H1 (cell line): ENCODE measurements around the gene TRAF5. TPM values are rescaled to one million over a fixed set of nuclear protein-coding genes. Genes with fewer than 3 reads are reported as not detected.

Experiments
- CTCF ChIA-PET: fragments of 300-600 bp; sonication (Branson Sonifier 250); formaldehyde crosslinking; loops from one replicate; lab custom pipeline; 2021; ENCODE audit not compliant: partially characterized antibody; lab: Charles Lee
- POLR2A ChIA-PET: fragments of 300-600 bp; sonication (Branson Sonifier 250); formaldehyde crosslinking; loops from one replicate; lab custom pipeline; 2021; ENCODE audit warnings: inconsistent platforms; ENCODE audit not compliant: partially characterized antibody; lab: Charles Lee
- DNase-seq, 2 experiments: peaks; one replicate each; pipeline versions ENCODE4 v3.0.0 to v3.0.0-alpha.2; 2010 to 2022; ENCODE audit warnings: low spot score in 2 of 2, low read depth in 1 of 2, mixed read lengths in 1 of 2
- FAIRE-seq: peaks from 2 replicates; lab custom pipeline; 2011; peaks lifted over from hg19 to GRCh38; lab: Jason Lieb, UNC
- H2AFZ ChIP-seq: 2 replicates; pipeline ENCODE4 v1.8.1; 2012; ENCODE audit warnings: low read length, inconsistent platforms
- H2AK5ac ChIP-seq: 2 replicates; pipeline ENCODE4 v1.6.1; 2013; ENCODE audit warnings: low read depth, low read length
- H2BK120ac ChIP-seq: replicated peaks from 2 replicates; pipeline ENCODE3; 2013; ENCODE audit warnings: low read depth, low read length, inconsistent platforms
- H2BK12ac ChIP-seq: 2 replicates; pipeline ENCODE4 v1.6.1; 2013; ENCODE audit warnings: low read depth, low read length
- H2BK15ac ChIP-seq: 2 replicates; pipeline ENCODE4 v1.6.1; 2013; ENCODE audit warnings: low read length
- H2BK20ac ChIP-seq: 2 replicates; pipeline ENCODE4 v1.6.1; 2013; ENCODE audit warnings: low read length
- H2BK5ac ChIP-seq: 2 replicates; pipeline ENCODE4 v1.6.1; 2013; ENCODE audit warnings: low read depth, low read length
- H3K14ac ChIP-seq: 2 replicates; pipeline ENCODE4 v1.6.1; 2013; ENCODE audit warnings: inconsistent platforms; ENCODE audit not compliant: insufficient read length
- H3K18ac ChIP-seq: 2 replicates; pipeline ENCODE4 v1.6.1; 2013; ENCODE audit warnings: low read length; ENCODE audit errors: extremely low read depth
- H3K23ac ChIP-seq: 2 replicates; pipeline ENCODE4 v1.6.1; 2013; ENCODE audit warnings: inconsistent platforms; ENCODE audit not compliant: insufficient read length
- H3K23me2 ChIP-seq: 2 replicates; pipeline ENCODE4 v1.6.1; 2013; ENCODE audit warnings: low read depth, low read length
- H3K27ac ChIP-seq: 2 replicates; pipeline ENCODE4 v1.6.1; 2011; ENCODE audit warnings: low read depth, low read length, inconsistent platforms
- H3K27me3 ChIP-seq, 4 experiments: replicated peaks in 1 of 4; 1 replicate in 1 of 4; 2 replicates in 3 of 4; pipeline versions ENCODE4 v1.6.1 to v1.8.1; 2011 to 2013; ENCODE audit warnings: low read length in 3 of 4, mild to moderate bottlenecking in 3 of 4, inconsistent platforms in 2 of 4, mixed read lengths in 2 of 4, moderate library complexity in 1 of 4; ENCODE audit not compliant: control insufficient read depth in 3 of 4, insufficient read depth in 3 of 4; ENCODE audit errors: extremely low read depth in 1 of 4
- H3K36me3 ChIP-seq, 4 experiments: 2 replicates each; pipeline versions ENCODE4 v1.6.1 to v1.8.1; 2011 to 2013; ENCODE audit warnings: mild to moderate bottlenecking in 4 of 4, low read length in 3 of 4, moderate library complexity in 2 of 4, control low read depth in 1 of 4, inconsistent platforms in 1 of 4; ENCODE audit not compliant: insufficient read depth in 4 of 4, control insufficient read depth in 2 of 4
- H3K4ac ChIP-seq: replicated peaks from 2 replicates; pipeline ENCODE3; 2013; ENCODE audit warnings: low read length, low read depth, mixed read lengths, inconsistent platforms; ENCODE audit not compliant: insufficient read length
- H3K4me1 ChIP-seq, 4 experiments: replicated peaks in 1 of 4; 1 replicate in 1 of 4; 2 replicates in 3 of 4; pipeline versions ENCODE4 v1.6.1 to v1.8.1; 2011 to 2013; ENCODE audit warnings: low read length in 3 of 4, inconsistent platforms in 2 of 4, mixed read lengths in 1 of 4; ENCODE audit not compliant: insufficient read depth in 4 of 4, control insufficient read depth in 3 of 4
- H3K4me2 ChIP-seq, 2 experiments: 2 replicates each; pipeline versions ENCODE4 v1.6.1 to v1.8.1; 2011 to 2013; ENCODE audit warnings: low read depth in 2 of 2, low read length in 2 of 2, control low read depth in 1 of 2, inconsistent platforms in 1 of 2, mild to moderate bottlenecking in 1 of 2; ENCODE audit not compliant: insufficient read depth in 1 of 2
- H3K4me3 ChIP-seq, 4 experiments: fragments of 200-600, 300-600 bp in 1 of 4; sonication (generic), shearing (Covaris generic), sonication (Bioruptor Twin) in 1 of 4; 2 replicates each; pipeline versions ENCODE4 v1.5.1 to v1.8.1; 2011 to 2016; ENCODE audit warnings: low read length in 4 of 4, low read depth in 3 of 4, control low read depth in 2 of 4, inconsistent platforms in 2 of 4, mild to moderate bottlenecking in 2 of 4, mixed read lengths in 1 of 4, moderate library complexity in 1 of 4; ENCODE audit not compliant: insufficient read depth in 2 of 4; ENCODE audit errors: extremely low read depth in 1 of 4
- H3K56ac ChIP-seq: replicated peaks from 2 replicates; pipeline ENCODE3; 2013; ENCODE audit warnings: low read depth, mild to moderate bottlenecking, mixed read lengths, low read length, inconsistent platforms; ENCODE audit not compliant: insufficient read length
- H3K79me1 ChIP-seq: 2 replicates; pipeline ENCODE4 v1.6.1; 2013; ENCODE audit warnings: low read depth, low read length, control low read depth
- H3K79me2 ChIP-seq, 2 experiments: 2 replicates each; pipeline versions ENCODE4 v1.6.1 to v1.8.1; 2012 to 2013; ENCODE audit warnings: low read length in 2 of 2, mild to moderate bottlenecking in 2 of 2, inconsistent platforms in 1 of 2; ENCODE audit not compliant: insufficient read depth in 2 of 2, control insufficient read depth in 1 of 2
- H3K9ac ChIP-seq, 4 experiments: replicated peaks in 1 of 4; 1 replicate in 1 of 4; 2 replicates in 3 of 4; pipeline versions ENCODE4 v1.6.1 to v1.8.1; 2011 to 2013; ENCODE audit warnings: low read depth in 3 of 4, low read length in 3 of 4, control low read depth in 2 of 4, mild to moderate bottlenecking in 2 of 4, moderate library complexity in 2 of 4, inconsistent platforms in 1 of 4; ENCODE audit errors: extremely low read depth in 1 of 4
- H3K9me3 ChIP-seq, 2 experiments: 2 replicates each; pipeline versions ENCODE4 v1.6.1 to v1.8.1; 2012 to 2013; ENCODE audit warnings: mild to moderate bottlenecking in 2 of 2, moderate library complexity in 2 of 2, control low read depth in 1 of 2, inconsistent platforms in 1 of 2, low read depth in 1 of 2, low read length in 1 of 2, mixed read lengths in 1 of 2; ENCODE audit not compliant: insufficient read depth in 2 of 2
- H4K20me1 ChIP-seq, 2 experiments: replicated peaks in 1 of 2; 2 replicates each; pipeline versions ENCODE3 to v1.8.1; 2011 to 2013; ENCODE audit warnings: inconsistent platforms in 2 of 2, low read length in 2 of 2, mild to moderate bottlenecking in 1 of 2; ENCODE audit not compliant: insufficient read depth in 2 of 2, control insufficient read depth in 1 of 2
- H4K5ac ChIP-seq: 2 replicates; pipeline ENCODE4 v1.6.1; 2013; ENCODE audit warnings: low read length, low read depth, mixed read lengths, inconsistent platforms; ENCODE audit not compliant: insufficient read length
- H4K8ac ChIP-seq: 2 replicates; pipeline ENCODE4 v1.8.0; 2013; ENCODE audit warnings: mild to moderate bottlenecking, moderate library complexity, low read length, inconsistent platforms; ENCODE audit not compliant: insufficient read depth; ENCODE audit errors: extremely low read depth
- H4K91ac ChIP-seq: replicated peaks from 2 replicates; pipeline ENCODE3; 2013; ENCODE audit warnings: low read length, mixed read lengths, inconsistent platforms; ENCODE audit not compliant: insufficient read length
- BCL11A ChIP-seq, 2 experiments: IDR thresholded peaks; one replicate each; pipeline ENCODE4 v1.6.1; 2011; ENCODE audit warnings: low read depth in 2 of 2, low read length in 2 of 2, mild to moderate bottlenecking in 2 of 2
- CBX5 ChIP-seq: fragments of 300-800, 300-1000 bp; sonication (generic); IDR thresholded peaks from 2 replicates; pipeline ENCODE4 v1.7.1; 2016; ENCODE audit warnings: antibody characterized with exemption, low read length, low read depth
- CHD1 ChIP-seq: IDR thresholded peaks from 2 replicates; pipeline ENCODE4 v1.6.1; 2012; ENCODE audit warnings: low read depth, low read length, improper control_type of control experiment
- CHD2 ChIP-seq: IDR thresholded peaks from 2 replicates; pipeline ENCODE4 v1.6.1; 2012; ENCODE audit warnings: low read length, improper control_type of control experiment
- CTBP2 ChIP-seq: IDR thresholded peaks from 2 replicates; pipeline ENCODE4 v1.7.0; 2011; ENCODE audit warnings: borderline replicate concordance, mild to moderate bottlenecking, moderate library complexity, mixed read lengths, low read length; ENCODE audit not compliant: insufficient read depth, insufficient read length
- KDM5A ChIP-seq: fragments of 200-600 bp; IDR thresholded peaks from 2 replicates; pipeline ENCODE4 v1.7.1; 2012; ENCODE audit warnings: mild to moderate bottlenecking, low read length, inconsistent platforms, mixed read lengths
- PHF8 ChIP-seq: fragments of 200-600 bp; sonication (generic); conservative IDR thresholded peaks from 2 replicates; pipeline ENCODE4 v1.7.1; 2012; ENCODE audit warnings: low read depth, mild to moderate bottlenecking, inconsistent platforms, low read length, moderate library complexity
- POLR2AphosphoS5 ChIP-seq: IDR thresholded peaks from 2 replicates; pipeline ENCODE4 v1.6.1; 2011; ENCODE audit warnings: low read depth, low read length
- SP1 ChIP-seq: IDR thresholded peaks from 2 replicates; pipeline ENCODE4 v1.6.1; 2011; ENCODE audit warnings: low read depth, low read length
- YY1 ChIP-seq: IDR thresholded peaks from 2 replicates; pipeline ENCODE4 v1.6.1; 2011; ENCODE audit warnings: low read depth, mild to moderate bottlenecking, low read length
- whole genome bisulfite sequencing, 2 experiments: shearing (Covaris generic) in 1 of 2; methylation state at CpG; one replicate each; pipeline versions ENCODE4 v1.1.6 to v1.1.7; 2013 to 2015; ENCODE audit warnings: low lambda C conversion rate in 2 of 2, mixed read lengths in 2 of 2, inconsistent platforms in 1 of 2, low coverage in 1 of 2, missing lambda C conversion rate in 1 of 2; ENCODE audit not compliant: insufficient replicate concordance in 2 of 2, insufficient coverage in 1 of 2, insufficient read length in 1 of 2; ENCODE audit errors: extremely low coverage in 1 of 2, missing lambda C conversion rate in 1 of 2; 5-methylcytosine and 5-hydroxymethylcytosine counted together
- polyA plus RNA-seq, 7 experiments: library from polyadenylated mRNA; depleted of rRNA in 3 of 7; stranded (reverse) in 5 of 7; unstranded in 2 of 7; fragments of >200 nt in 5 of 7; fragments of 200-250 nt in 2 of 7; gene quantifications; 1 replicate in 5 of 7; 2 replicates in 1 of 7; 4 replicates in 1 of 7; pipeline versions ENCODE4 v1.2.1 to v1.2.3, GENCODE V29; 2011 to 2013; ENCODE audit warnings: missing spikeins in 2 of 7, mixed read lengths in 2 of 7
- total RNA-seq: library from RNA; stranded (reverse); fragmentation: NEBNext Ultra II Directional; extraction: Animal tissue kit (Norgen Biotek cat#: 25700); gene quantifications from 2 replicates; pipeline ENCODE4 v1.2.1, GENCODE V29; 2021
- TF ChIP-seq, protein P1 (sequence below): IDR thresholded peaks from 2 replicates; pipeline ENCODE4 v1.6.1; 2012; ENCODE audit warnings: inconsistent platforms
- TF ChIP-seq, protein P2 (sequence below): IDR thresholded peaks from 2 replicates; pipeline ENCODE4 v1.6.1; 2011; ENCODE audit warnings: low read depth, mild to moderate bottlenecking, low read length; ENCODE audit not compliant: insufficient read depth
- TF ChIP-seq, protein P3 (sequence below): IDR thresholded peaks from 2 replicates; pipeline ENCODE4 v1.6.1; 2012; ENCODE audit warnings: inconsistent platforms

TRAF5 gene
- total and polyA plus RNA-seq, 2 of the 8 experiments (the other 6 are each of a cell fraction or from before 2014, with no cell fraction given): 13.0 to 17.1 TPM

DNA sequence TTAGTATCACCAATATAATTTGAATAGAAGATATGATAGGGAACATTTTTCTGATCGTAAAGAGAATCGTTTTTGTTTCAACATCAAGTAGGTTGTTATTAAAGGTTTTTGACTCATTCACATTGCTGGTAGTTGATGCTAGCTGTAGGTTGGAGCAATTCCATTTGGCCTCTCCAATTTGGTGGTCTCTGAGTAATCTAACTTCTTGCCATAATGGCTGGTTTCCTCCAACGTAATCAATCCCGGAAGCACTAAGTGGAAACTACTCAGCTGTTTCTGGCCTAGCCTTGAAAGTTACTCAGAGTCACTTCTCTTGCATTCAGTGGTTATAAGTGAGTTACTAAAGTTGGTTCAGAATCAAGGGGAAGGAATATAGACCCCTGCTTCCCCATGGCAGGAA, 41.4 kb upstream of the TRAF5 start:
- WGBS, 2 experiments: 93% methylated on average over 4 of the region's 4 CpGs; no CpG with 5 or more reads in 1 of the 2 experiments
- Histone ChIP-seq H4K91ac (no peak overlapping the region), H2AK5ac (no peak overlapping the region), H3K14ac (no peak overlapping the region), H3K9me3 (no peaks in the 10 kb centered on the region), H2BK120ac (no peak overlapping the region), H3K36me3 (peaks cover 2 to 40% (median 27%) of the 10 kb centered on the region in 4 experiments; a peak in 7 of 8 replicates), H4K5ac (no peak overlapping the region), H3K56ac (no peak overlapping the region), H3K9ac (no peak overlapping the region; a peak in 1 of 7 replicates), H3K23me2 (no peaks in the 10 kb centered on the region), H3K4ac (no peak overlapping the region), H4K8ac (no peak overlapping the region), H3K23ac (no peak overlapping the region), H3K4me3 (no peak overlapping the region), H3K18ac (no peak overlapping the region), H3K79me1 (peaks cover 3% of the 10 kb centered on the region; the same call in 1 of the 2 replicates), H2AFZ (no peak overlapping the region), H2BK5ac (no peak overlapping the region), H3K27me3 (no peaks in the 10 kb centered on the region), H2BK12ac (no peak overlapping the region), H4K20me1 (peaks cover 0 to 2% of the 10 kb centered on the region in 2 experiments), H3K27ac (no peak overlapping the region), H3K4me2 (no peak overlapping the region), H2BK20ac (no peak overlapping the region), H3K79me2 (no peaks in the 10 kb centered on the region), H3K4me1 (no peaks in the 10 kb centered on the region), H2BK15ac (no peak overlapping the region)
- CTCF ChIA-PET: interaction anchor here (1.9 kb wide), 1 partner anchor 27 kb away, joined by 8 read pairs; the partner anchor contains the start of gene RCOR3
- DNase-seq (no peak), FAIRE-seq (no peak)
- POLR2A ChIA-PET: interaction anchor here (0.9 to 1.3 kb wide), 2 partner anchors 9 to 16 kb away, joined by 3 read pairs; no protein-coding TSS in a partner anchor
- TF ChIP-seq YY1 (no peak), SP1 (no peak), CHD2 (no peak), BCL11A (IDR thresholded peaks at IDR 0.05; ENCODE audit: low read depth in 2 of 2, low read length in 2 of 2) (no peak), CHD1 (no peak), PHF8 (no peak), CBX5 (no peak), KDM5A (no peak), CTBP2 (no peak), POLR2AphosphoS5 (no peak)
- TF ChIP-seq, protein P1, sequence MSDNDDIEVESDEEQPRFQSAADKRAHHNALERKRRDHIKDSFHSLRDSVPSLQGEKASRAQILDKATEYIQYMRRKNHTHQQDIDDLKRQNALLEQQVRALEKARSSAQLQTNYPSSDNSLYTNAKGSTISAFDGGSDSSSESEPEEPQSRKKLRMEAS: no peak
- TF ChIP-seq, protein P2, sequence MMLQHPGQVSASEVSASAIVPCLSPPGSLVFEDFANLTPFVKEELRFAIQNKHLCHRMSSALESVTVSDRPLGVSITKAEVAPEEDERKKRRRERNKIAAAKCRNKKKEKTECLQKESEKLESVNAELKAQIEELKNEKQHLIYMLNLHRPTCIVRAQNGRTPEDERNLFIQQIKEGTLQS: no peak
- TF ChIP-seq, protein P3, sequence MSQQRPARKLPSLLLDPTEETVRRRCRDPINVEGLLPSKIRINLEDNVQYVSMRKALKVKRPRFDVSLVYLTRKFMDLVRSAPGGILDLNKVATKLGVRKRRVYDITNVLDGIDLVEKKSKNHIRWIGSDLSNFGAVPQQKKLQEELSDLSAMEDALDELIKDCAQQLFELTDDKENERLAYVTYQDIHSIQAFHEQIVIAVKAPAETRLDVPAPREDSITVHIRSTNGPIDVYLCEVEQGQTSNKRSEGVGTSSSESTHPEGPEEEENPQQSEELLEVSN: no peak
